SK-N-SH treated with all-trans-retinoic acid at 6 μM for 48 hours (cell line): ENCODE results near the gene KLHDC7A.

Experiments used
- ATAC-seq: fragments of 200-7000 bp; cut with Tn5 transposase; 3 replicates; pipeline ENCODE4 v1.9.1; 2020; ENCODE audit warnings: mild to moderate bottlenecking, moderate library complexity
- ARNTL ChIP-seq: fragments of 450-650 bp; formaldehyde crosslinking; IDR thresholded peaks from 2 replicates; pipeline ENCODE4 v1.5.0; 2020; ENCODE audit warnings: low read depth, mild to moderate bottlenecking, moderate library complexity, borderline replicate concordance
- BACH2 ChIP-seq: fragments of 250-450 bp; sonication (Bioruptor Pico); IDR thresholded peaks from 2 replicates; pipeline ENCODE4 v1.9.0; 2021; ENCODE audit warnings: mild to moderate bottlenecking, borderline replicate concordance
- CREB5 ChIP-seq: fragments of 250-450 bp; sonication (Bioruptor Pico); IDR thresholded peaks from 2 replicates; pipeline ENCODE4 v1.5.1; 2020; ENCODE audit warnings: low read depth, mild to moderate bottlenecking, moderate library complexity
- CSDC2 ChIP-seq: fragments of 250-450 bp; sonication (Bioruptor Pico); IDR thresholded peaks from 2 replicates; pipeline ENCODE4 v1.5.0; 2020; ENCODE audit warnings: mild to moderate bottlenecking, moderate library complexity
- CSRNP3 ChIP-seq: fragments of 250-450 bp; sonication (Bioruptor Pico); IDR thresholded peaks from 2 replicates; pipeline ENCODE4 v1.5.1; 2021; ENCODE audit warnings: mild to moderate bottlenecking, moderate library complexity
- ESRRG ChIP-seq: fragments of 250-450 bp; sonication (Bioruptor Pico); IDR thresholded peaks from 2 replicates; pipeline ENCODE4 v1.6.1; 2021; ENCODE audit warnings: mild to moderate bottlenecking
- GLIS3 ChIP-seq: fragments of 250-450 bp; sonication (Bioruptor Pico); IDR thresholded peaks from 2 replicates; pipeline ENCODE4 v1.5.0; 2020; ENCODE audit warnings: mild to moderate bottlenecking, moderate library complexity
- ISL1 ChIP-seq: fragments of 250-450 bp; sonication (Bioruptor Pico); IDR thresholded peaks from 2 replicates; pipeline ENCODE4 v2.1.2; 2022; ENCODE audit warnings: mild to moderate bottlenecking, moderate library complexity
- OSR1 ChIP-seq: fragments of 250-450 bp; sonication (Bioruptor Pico); IDR thresholded peaks from 2 replicates; pipeline ENCODE4 v1.8.0; 2022; ENCODE audit warnings: moderate library complexity, mild to moderate bottlenecking, inconsistent platforms
- PATZ1 ChIP-seq: fragments of 250-450 bp; sonication (Bioruptor Pico); IDR thresholded peaks from 2 replicates; pipeline ENCODE4 v1.8.0; 2020; ENCODE audit warnings: mild to moderate bottlenecking, moderate library complexity, borderline replicate concordance
- POU6F1 ChIP-seq: fragments of 250-450 bp; sonication (Bioruptor Pico); IDR thresholded peaks from 2 replicates; pipeline ENCODE4 v1.8.0; 2021; ENCODE audit warnings: low read depth, mild to moderate bottlenecking, moderate library complexity, borderline replicate concordance
- PPARA ChIP-seq: fragments of 250-450 bp; sonication (Bioruptor Pico); IDR thresholded peaks from 2 replicates; pipeline ENCODE4 v1.5.0; 2020; ENCODE audit warnings: mild to moderate bottlenecking, borderline replicate concordance
- RARB ChIP-seq: fragments of 250-450 bp; sonication (Bioruptor Pico); IDR thresholded peaks from 2 replicates; pipeline ENCODE4 v1.8.0; 2021; ENCODE audit warnings: mild to moderate bottlenecking, moderate library complexity
- SNAI2 ChIP-seq: fragments of 250-450 bp; sonication (Bioruptor Pico); IDR thresholded peaks from 2 replicates; pipeline ENCODE4 v1.5.0; 2020; ENCODE audit warnings: mild to moderate bottlenecking, moderate library complexity
- TCF4 ChIP-seq: fragments of 250-450 bp; sonication (Bioruptor Pico); IDR thresholded peaks from 2 replicates; pipeline ENCODE4 v1.8.0; 2021; ENCODE audit warnings: mild to moderate bottlenecking, moderate library complexity, borderline replicate concordance
- TOX ChIP-seq: fragments of 250-450 bp; sonication (Bioruptor Pico); IDR thresholded peaks from 2 replicates; pipeline ENCODE4 v1.8.0; 2021; ENCODE audit warnings: mild to moderate bottlenecking, moderate library complexity, borderline replicate concordance
- TSHZ2 ChIP-seq: fragments of 250-450 bp; sonication (Bioruptor Pico); IDR thresholded peaks from 2 replicates; pipeline ENCODE4 v1.5.0; 2020; ENCODE audit warnings: mild to moderate bottlenecking, moderate library complexity
- ZC3H10 ChIP-seq: fragments of 250-450 bp; sonication (Bioruptor Pico); IDR thresholded peaks from 2 replicates; pipeline ENCODE4 v1.5.1; 2021; ENCODE audit warnings: mild to moderate bottlenecking, moderate library complexity
- ZFP3 ChIP-seq: fragments of 250-450 bp; sonication (Bioruptor Pico); IDR thresholded peaks from 2 replicates; pipeline ENCODE4 v1.5.0; 2020; ENCODE audit warnings: mild to moderate bottlenecking, moderate library complexity
- ZFP30 ChIP-seq: fragments of 450-650 bp; formaldehyde crosslinking; IDR thresholded peaks from 2 replicates; pipeline ENCODE4 v1.5.0; 2022; ENCODE audit warnings: mild to moderate bottlenecking, moderate library complexity
- ZNF70 ChIP-seq: fragments of 450-650 bp; formaldehyde crosslinking; IDR thresholded peaks from 2 replicates; pipeline ENCODE4 v1.5.0; 2020; ENCODE audit warnings: mild to moderate bottlenecking, moderate library complexity

KLHDC7A gene

GRCh38 chr1:18505666-18506065 is 24.9 kb downstream of the KLHDC7A start (continued):
- TF ChIP-seq CREB5 (CRISPR knock-in tag), result no peak
- TF ChIP-seq ZC3H10 (CRISPR knock-in tag), result no peak
- TF ChIP-seq ESRRG (CRISPR knock-in tag), result no peak
- no peak for TF ChIP-seq GLIS3 (CRISPR knock-in tag)
- TF ChIP-seq SNAI2 (CRISPR knock-in tag), result no peak
- no peak for TF ChIP-seq ZFP30 (CRISPR knock-in tag)
- no peak for TF ChIP-seq ARNTL (CRISPR knock-in tag)
- TF ChIP-seq, all 23 proteins: peak for 0

GRCh38 chr1:18508084-18508483 is 27.4 kb downstream of the KLHDC7A start:
- no peak for TF ChIP-seq ISL1 (CRISPR knock-in tag)
- no peak for TF ChIP-seq ESRRG (CRISPR knock-in tag)
- no peak for TF ChIP-seq GLIS3 (CRISPR knock-in tag)
- no peak for TF ChIP-seq TOX (CRISPR knock-in tag)
- TF ChIP-seq PPARA, result no peak
- TF ChIP-seq PATZ1 (CRISPR knock-in tag), result no peak
- no peak for TF ChIP-seq CSDC2 (CRISPR knock-in tag)
- no peak for TF ChIP-seq ARNTL (CRISPR knock-in tag)
- TF ChIP-seq TSHZ2 (CRISPR knock-in tag), result no peak
- no peak for TF ChIP-seq CREB5 (CRISPR knock-in tag)
- TF ChIP-seq POU6F1, result no peak
- no peak for TF ChIP-seq RARB (CRISPR knock-in tag)
- TF ChIP-seq CSRNP3 (CRISPR knock-in tag), result no peak
- no peak for TF ChIP-seq OSR1 (CRISPR knock-in tag)
- no peak for TF ChIP-seq ZFP3 (CRISPR knock-in tag)
- no peak for TF ChIP-seq ZNF70 (CRISPR knock-in tag)
- TF ChIP-seq BACH2, result no peak
- no peak for TF ChIP-seq TCF4 (CRISPR knock-in tag)
- ATAC-seq, result no peak
